Glutamatergic neuron (in vitro differentiated cells): ENCODE data around the gene GINS2. TPM values are rescaled to one million over a fixed set of nuclear protein-coding genes. Genes with fewer than 3 reads are reported as not detected.

Source experiments
- DNase-seq: peaks from one replicate; pipeline ENCODE4 v3.0.0; 2022
- H3K27ac Mint-ChIP-seq: one replicate; pipeline ENCODE4 v1.8.0; 2020; ENCODE audit warnings: mild to moderate bottlenecking, mixed read lengths, inconsistent platforms; ENCODE audit not compliant: unreplicated experiment
- H3K27me3 Mint-ChIP-seq: one replicate; pipeline ENCODE4 v1.8.0; 2020; ENCODE audit warnings: mild to moderate bottlenecking, moderate library complexity, mixed read lengths, inconsistent platforms; ENCODE audit not compliant: unreplicated experiment
- H3K36me3 Mint-ChIP-seq: one replicate; pipeline ENCODE4 v1.8.0; 2020; ENCODE audit warnings: mild to moderate bottlenecking, mixed read lengths, inconsistent platforms; ENCODE audit not compliant: unreplicated experiment
- H3K4me1 Mint-ChIP-seq: one replicate; pipeline ENCODE4 v1.8.0; 2020; ENCODE audit warnings: mild to moderate bottlenecking, low read depth, mixed read lengths, inconsistent platforms; ENCODE audit not compliant: unreplicated experiment
- H3K4me3 Mint-ChIP-seq: one replicate; pipeline ENCODE4 v1.8.0; 2020; ENCODE audit warnings: mild to moderate bottlenecking, mixed read lengths, inconsistent platforms; ENCODE audit not compliant: unreplicated experiment
- H3K9me3 Mint-ChIP-seq: one replicate; pipeline ENCODE4 v1.8.0; 2020; ENCODE audit warnings: mild to moderate bottlenecking, moderate library complexity, mixed read lengths, inconsistent platforms; ENCODE audit not compliant: unreplicated experiment
- CTCF ChIP-seq: fragments of 200-600 bp; sonication (generic); IDR thresholded peaks from one replicate; pipeline ENCODE4 v1.5.0; 2021; ENCODE audit not compliant: partially characterized antibody, unreplicated experiment
- total RNA-seq: library from RNA; stranded (reverse); fragmentation: NEBNext Ultra II Directional; extraction: Animal tissue kit (Norgen Biotek cat#: 25700); gene quantifications from one replicate; pipeline ENCODE4 v1.2.1, GENCODE V29; 2021; ENCODE audit not compliant: unreplicated experiment

The GINS2 gene
- total RNA-seq, 1 donor from 2014 or later: 7.1 TPM

- H3K27ac Mint-ChIP-seq: peak overlapping the region; percentile 33
- DNase-seq: no peak
- H3K4me3 Mint-ChIP-seq: no peak overlapping the region
- peaks cover 20% of the 10 kb centered on the region for H3K4me1 Mint-ChIP-seq
- H3K36me3 Mint-ChIP-seq: no peaks in the 10 kb centered on the region
- H3K27me3 Mint-ChIP-seq: peaks cover 27% of the 10 kb centered on the region
- no peak for TF ChIP-seq CTCF
- H3K9me3 Mint-ChIP-seq: peaks cover 26% of the 10 kb centered on the region
Observed at GRCh38 chr16:85640585-85640984, 48.2 kb downstream of the GINS2 start.

- H3K4me3 Mint-ChIP-seq: no peak overlapping the region
- no peak for TF ChIP-seq CTCF
- H3K36me3 Mint-ChIP-seq: no peaks in the 10 kb centered on the region
- peak overlapping the region; percentile 33 for H3K27ac Mint-ChIP-seq
- peaks cover 28% of the 10 kb centered on the region for H3K9me3 Mint-ChIP-seq
- H3K27me3 Mint-ChIP-seq: peaks cover 27% of the 10 kb centered on the region
- no peak for DNase-seq
- H3K4me1 Mint-ChIP-seq: peaks cover 19% of the 10 kb centered on the region
Observed at GRCh38 chr16:85640254-85640558, 48.5 kb downstream of the GINS2 start.

GRCh38 chr16:85639529-85640253, 49.1 kb downstream of the GINS2 start:
- H3K27ac Mint-ChIP-seq: peak overlapping the region; percentile 70

GRCh38 chr16:85638695-85639409, 49.9 kb downstream of the GINS2 start:
- Mint-ChIP-seq H3K4me1 (peaks cover 10% of the 10 kb centered on the region), H3K4me3 (no peak overlapping the region), H3K27me3 (peaks cover 25% of the 10 kb centered on the region), H3K36me3 (no peaks in the 10 kb centered on the region), H3K27ac (peak overlapping the region; percentile 70), H3K9me3 (peaks cover 26% of the 10 kb centered on the region)
- no peak for DNase-seq
- TF ChIP-seq CTCF: no peak

More at GRCh38 chr16:85639529-85640253, 49.1 kb downstream of the GINS2 start:
- peaks cover 30% of the 10 kb centered on the region for H3K9me3 Mint-ChIP-seq
- H3K4me3 Mint-ChIP-seq: peak overlapping the region; percentile 38
- H3K36me3 Mint-ChIP-seq: no peaks in the 10 kb centered on the region
- H3K4me1 Mint-ChIP-seq: peaks cover 15% of the 10 kb centered on the region
- DNase-seq: no peak
- no peak for TF ChIP-seq CTCF
- peaks cover 28% of the 10 kb centered on the region for H3K27me3 Mint-ChIP-seq
